ENCODE results near the gene FHOD1. TPM values are rescaled to one million over a fixed set of nuclear protein-coding genes. Genes with fewer than 3 reads are reported as not detected.

FHOD1 gene
- total and polyA plus RNA-seq, 9 of the 15 experiments (the other 6 are each of a cell fraction or from before 2014, with no cell fraction given) = 18.7 to 126 (median 32.3) TPM

GRCh38 chr16:67241008-67241900 is 6.0 kb downstream of the FHOD1 start (continued):
- TF ChIP-seq CEBPG (CRISPR knock-in tag; IDR thresholded peaks at IDR 0.05) = no peak
- no peak for TF ChIP-seq CEBPG (tag; conservative IDR thresholded peaks at IDR 0.05 in 1 of 2, IDR thresholded peaks at IDR 0.05 in 1 of 2)
- no peak for TF ChIP-seq GABPB2 (CRISPR knock-in tag; conservative IDR thresholded peaks at IDR 0.05)
- no peak for TF ChIP-seq PTBP1 (IDR thresholded peaks at IDR 0.05; ENCODE audit: low read depth, low read length)
- peak; percentile 12; the same call in 1 of the 2 replicates for TF ChIP-seq ESRRA (IDR thresholded peaks at IDR 0.05; ENCODE audit: borderline replicate concordance, low read depth)
- no peak for TF ChIP-seq ZNF695 (CRISPR knock-in tag; IDR thresholded peaks at IDR 0.05)
- no peak for TF ChIP-seq TOE1 (IDR thresholded peaks at IDR 0.05; ENCODE audit: borderline replicate concordance)
- no peak for TF ChIP-seq TOE1 (CRISPR knock-in tag; IDR thresholded peaks at IDR 0.05; ENCODE audit: borderline replicate concordance, low read depth)
- no peak for TF ChIP-seq NCOA6 (IDR thresholded peaks at IDR 0.05)
- no peak for TF ChIP-seq NUFIP1 (IDR thresholded peaks at IDR 0.05; ENCODE audit: partially characterized antibody)
- TF ChIP-seq RFX5 (IDR thresholded peaks at IDR 0.05; ENCODE audit: low read depth, low read length) = no peak
- no peak for TF ChIP-seq POLR2A (conservative IDR thresholded peaks at IDR 0.05)
- TF ChIP-seq DPF2 (IDR thresholded peaks at IDR 0.05) = peak; percentile 81
- TF ChIP-seq ZNF133 (CRISPR knock-in tag; IDR thresholded peaks at IDR 0.05) = no peak
- TF ChIP-seq RFX1 (IDR thresholded peaks at IDR 0.05) = no peak
- no peak for TF ChIP-seq CSDE1 (IDR thresholded peaks at IDR 0.05)
- TF ChIP-seq SNRNP70 (optimal IDR thresholded peaks at IDR 0.05; ENCODE audit: low read depth, low read length) = no peak
- TF ChIP-seq PRPF4 (IDR thresholded peaks at IDR 0.05; ENCODE audit: insufficient read depth, low read depth, low read length, poor library complexity, severe bottlenecking) = no peak
- TF ChIP-seq DACH1 (IDR thresholded peaks at IDR 0.05; ENCODE audit: partially characterized antibody) = no peak
- TF ChIP-seq BCLAF1 (IDR thresholded peaks at IDR 0.05; ENCODE audit: borderline replicate concordance in 1 of 2, control insufficient read depth in 1 of 2, low read depth in 2 of 2, low read length in 1 of 2) = no peak
- no peak for TF ChIP-seq ELF1 (tag; IDR thresholded peaks at IDR 0.05)
- no peak for TF ChIP-seq HSF4 (CRISPR knock-in tag; IDR thresholded peaks at IDR 0.05; ENCODE audit: borderline replicate concordance)
- TF ChIP-seq ZNF3 (CRISPR knock-in tag; IDR thresholded peaks at IDR 0.05) = no peak
- peak; percentile 76 for TF ChIP-seq MAFK (IDR thresholded peaks at IDR 0.05; ENCODE audit: low read length)
- no peak for TF ChIP-seq STAT5A (IDR thresholded peaks at IDR 0.05; ENCODE audit: borderline replicate concordance, low read length)
- no peak for TF ChIP-seq HMG20A (CRISPR knock-in tag; conservative IDR thresholded peaks at IDR 0.05)
- no peak for TF ChIP-seq CBX8 (IDR thresholded peaks at IDR 0.05; ENCODE audit: borderline replicate concordance, extremely low read depth, low read depth, low read length, poor library complexity, severe bottlenecking)
- TF ChIP-seq ZNF668 (CRISPR knock-in tag; IDR thresholded peaks at IDR 0.05) = no peak

Data from K562 (cell line).